H1 (cell line): ENCODE measurements around the gene SMARCA5. TPM values are rescaled to one million over a fixed set of nuclear protein-coding genes. Genes with fewer than 3 reads are reported as not detected.

Experiments
- CTCF ChIA-PET: fragments of 300-600 bp; sonication (Branson Sonifier 250); formaldehyde crosslinking; loops from one replicate; lab custom pipeline; 2021; ENCODE audit not compliant: partially characterized antibody; lab: Charles Lee
- POLR2A ChIA-PET: fragments of 300-600 bp; sonication (Branson Sonifier 250); formaldehyde crosslinking; loops from one replicate; lab custom pipeline; 2021; ENCODE audit warnings: inconsistent platforms; ENCODE audit not compliant: partially characterized antibody; lab: Charles Lee
- DNase-seq, 2 experiments: peaks; one replicate each; pipeline versions ENCODE4 v3.0.0 to v3.0.0-alpha.2; 2010 to 2022; ENCODE audit warnings: low spot score in 2 of 2, low read depth in 1 of 2, mixed read lengths in 1 of 2
- FAIRE-seq: peaks from 2 replicates; lab custom pipeline; 2011; peaks lifted over from hg19 to GRCh38; lab: Jason Lieb, UNC
- H2AFZ ChIP-seq: 2 replicates; pipeline ENCODE4 v1.8.1; 2012; ENCODE audit warnings: low read length, inconsistent platforms
- H2AK5ac ChIP-seq: 2 replicates; pipeline ENCODE4 v1.6.1; 2013; ENCODE audit warnings: low read depth, low read length
- H2BK120ac ChIP-seq: replicated peaks from 2 replicates; pipeline ENCODE3; 2013; ENCODE audit warnings: low read depth, low read length, inconsistent platforms
- H2BK12ac ChIP-seq: 2 replicates; pipeline ENCODE4 v1.6.1; 2013; ENCODE audit warnings: low read depth, low read length
- H2BK15ac ChIP-seq: 2 replicates; pipeline ENCODE4 v1.6.1; 2013; ENCODE audit warnings: low read length
- H2BK20ac ChIP-seq: 2 replicates; pipeline ENCODE4 v1.6.1; 2013; ENCODE audit warnings: low read length
- H2BK5ac ChIP-seq: 2 replicates; pipeline ENCODE4 v1.6.1; 2013; ENCODE audit warnings: low read depth, low read length
- H3K14ac ChIP-seq: 2 replicates; pipeline ENCODE4 v1.6.1; 2013; ENCODE audit warnings: inconsistent platforms; ENCODE audit not compliant: insufficient read length
- H3K18ac ChIP-seq: 2 replicates; pipeline ENCODE4 v1.6.1; 2013; ENCODE audit warnings: low read length; ENCODE audit errors: extremely low read depth
- H3K23ac ChIP-seq: 2 replicates; pipeline ENCODE4 v1.6.1; 2013; ENCODE audit warnings: inconsistent platforms; ENCODE audit not compliant: insufficient read length
- H3K23me2 ChIP-seq: 2 replicates; pipeline ENCODE4 v1.6.1; 2013; ENCODE audit warnings: low read depth, low read length
- H3K27ac ChIP-seq: 2 replicates; pipeline ENCODE4 v1.6.1; 2011; ENCODE audit warnings: low read depth, low read length, inconsistent platforms
- H3K27me3 ChIP-seq, 4 experiments: replicated peaks in 1 of 4; 1 replicate in 1 of 4; 2 replicates in 3 of 4; pipeline versions ENCODE4 v1.6.1 to v1.8.1; 2011 to 2013; ENCODE audit warnings: low read length in 3 of 4, mild to moderate bottlenecking in 3 of 4, inconsistent platforms in 2 of 4, mixed read lengths in 2 of 4, moderate library complexity in 1 of 4; ENCODE audit not compliant: control insufficient read depth in 3 of 4, insufficient read depth in 3 of 4; ENCODE audit errors: extremely low read depth in 1 of 4
- H3K36me3 ChIP-seq, 4 experiments: 2 replicates each; pipeline versions ENCODE4 v1.6.1 to v1.8.1; 2011 to 2013; ENCODE audit warnings: mild to moderate bottlenecking in 4 of 4, low read length in 3 of 4, moderate library complexity in 2 of 4, control low read depth in 1 of 4, inconsistent platforms in 1 of 4; ENCODE audit not compliant: insufficient read depth in 4 of 4, control insufficient read depth in 2 of 4
- H3K4ac ChIP-seq: replicated peaks from 2 replicates; pipeline ENCODE3; 2013; ENCODE audit warnings: low read length, low read depth, mixed read lengths, inconsistent platforms; ENCODE audit not compliant: insufficient read length
- H3K4me1 ChIP-seq, 4 experiments: replicated peaks in 1 of 4; 1 replicate in 1 of 4; 2 replicates in 3 of 4; pipeline versions ENCODE4 v1.6.1 to v1.8.1; 2011 to 2013; ENCODE audit warnings: low read length in 3 of 4, inconsistent platforms in 2 of 4, mixed read lengths in 1 of 4; ENCODE audit not compliant: insufficient read depth in 4 of 4, control insufficient read depth in 3 of 4
- H3K4me2 ChIP-seq, 2 experiments: 2 replicates each; pipeline versions ENCODE4 v1.6.1 to v1.8.1; 2011 to 2013; ENCODE audit warnings: low read depth in 2 of 2, low read length in 2 of 2, control low read depth in 1 of 2, inconsistent platforms in 1 of 2, mild to moderate bottlenecking in 1 of 2; ENCODE audit not compliant: insufficient read depth in 1 of 2
- H3K4me3 ChIP-seq, 4 experiments: fragments of 200-600, 300-600 bp in 1 of 4; sonication (generic), shearing (Covaris generic), sonication (Bioruptor Twin) in 1 of 4; 2 replicates each; pipeline versions ENCODE4 v1.5.1 to v1.8.1; 2011 to 2016; ENCODE audit warnings: low read length in 4 of 4, low read depth in 3 of 4, control low read depth in 2 of 4, inconsistent platforms in 2 of 4, mild to moderate bottlenecking in 2 of 4, mixed read lengths in 1 of 4, moderate library complexity in 1 of 4; ENCODE audit not compliant: insufficient read depth in 2 of 4; ENCODE audit errors: extremely low read depth in 1 of 4
- H3K56ac ChIP-seq: replicated peaks from 2 replicates; pipeline ENCODE3; 2013; ENCODE audit warnings: low read depth, mild to moderate bottlenecking, mixed read lengths, low read length, inconsistent platforms; ENCODE audit not compliant: insufficient read length
- H3K79me1 ChIP-seq: 2 replicates; pipeline ENCODE4 v1.6.1; 2013; ENCODE audit warnings: low read depth, low read length, control low read depth
- H3K79me2 ChIP-seq, 2 experiments: 2 replicates each; pipeline versions ENCODE4 v1.6.1 to v1.8.1; 2012 to 2013; ENCODE audit warnings: low read length in 2 of 2, mild to moderate bottlenecking in 2 of 2, inconsistent platforms in 1 of 2; ENCODE audit not compliant: insufficient read depth in 2 of 2, control insufficient read depth in 1 of 2
- H3K9ac ChIP-seq, 4 experiments: replicated peaks in 1 of 4; 1 replicate in 1 of 4; 2 replicates in 3 of 4; pipeline versions ENCODE4 v1.6.1 to v1.8.1; 2011 to 2013; ENCODE audit warnings: low read depth in 3 of 4, low read length in 3 of 4, control low read depth in 2 of 4, mild to moderate bottlenecking in 2 of 4, moderate library complexity in 2 of 4, inconsistent platforms in 1 of 4; ENCODE audit errors: extremely low read depth in 1 of 4
- H3K9me3 ChIP-seq, 2 experiments: 2 replicates each; pipeline versions ENCODE4 v1.6.1 to v1.8.1; 2012 to 2013; ENCODE audit warnings: mild to moderate bottlenecking in 2 of 2, moderate library complexity in 2 of 2, control low read depth in 1 of 2, inconsistent platforms in 1 of 2, low read depth in 1 of 2, low read length in 1 of 2, mixed read lengths in 1 of 2; ENCODE audit not compliant: insufficient read depth in 2 of 2
- H4K20me1 ChIP-seq, 2 experiments: replicated peaks in 1 of 2; 2 replicates each; pipeline versions ENCODE3 to v1.8.1; 2011 to 2013; ENCODE audit warnings: inconsistent platforms in 2 of 2, low read length in 2 of 2, mild to moderate bottlenecking in 1 of 2; ENCODE audit not compliant: insufficient read depth in 2 of 2, control insufficient read depth in 1 of 2
- H4K5ac ChIP-seq: 2 replicates; pipeline ENCODE4 v1.6.1; 2013; ENCODE audit warnings: low read length, low read depth, mixed read lengths, inconsistent platforms; ENCODE audit not compliant: insufficient read length
- H4K8ac ChIP-seq: 2 replicates; pipeline ENCODE4 v1.8.0; 2013; ENCODE audit warnings: mild to moderate bottlenecking, moderate library complexity, low read length, inconsistent platforms; ENCODE audit not compliant: insufficient read depth; ENCODE audit errors: extremely low read depth
- H4K91ac ChIP-seq: replicated peaks from 2 replicates; pipeline ENCODE3; 2013; ENCODE audit warnings: low read length, mixed read lengths, inconsistent platforms; ENCODE audit not compliant: insufficient read length
- CBX5 ChIP-seq: fragments of 300-800, 300-1000 bp; sonication (generic); IDR thresholded peaks from 2 replicates; pipeline ENCODE4 v1.7.1; 2016; ENCODE audit warnings: antibody characterized with exemption, low read length, low read depth
- CBX8 ChIP-seq: fragments of 300-800, 300-1000 bp; sonication (generic); IDR thresholded peaks from 2 replicates; pipeline ENCODE4 v1.7.1; 2016; ENCODE audit warnings: low read depth, low read length, borderline replicate concordance
- CTBP2 ChIP-seq: IDR thresholded peaks from 2 replicates; pipeline ENCODE4 v1.7.0; 2011; ENCODE audit warnings: borderline replicate concordance, mild to moderate bottlenecking, moderate library complexity, mixed read lengths, low read length; ENCODE audit not compliant: insufficient read depth, insufficient read length
- EP300 ChIP-seq, 2 experiments: IDR thresholded peaks; 1 replicate in 1 of 2; 2 replicates in 1 of 2; pipeline ENCODE4 v1.6.1; 2011 to 2012; ENCODE audit warnings: low read depth in 2 of 2, low read length in 2 of 2, mild to moderate bottlenecking in 2 of 2, borderline replicate concordance in 1 of 2, inconsistent platforms in 1 of 2, moderate library complexity in 1 of 2
- GABPA ChIP-seq: IDR thresholded peaks from 2 replicates; pipeline ENCODE4 v1.6.1; 2011; ENCODE audit warnings: mild to moderate bottlenecking, low read length, moderate library complexity, borderline replicate concordance; ENCODE audit not compliant: insufficient read depth
- JUN ChIP-seq: IDR thresholded peaks from 2 replicates; pipeline ENCODE4 v1.6.1; 2011; ENCODE audit warnings: low read depth, mild to moderate bottlenecking, improper control_type of control experiment, low read length
- MAFK ChIP-seq: IDR thresholded peaks from 2 replicates; pipeline ENCODE4 v1.6.1; 2012; ENCODE audit warnings: low read depth, mild to moderate bottlenecking, improper control_type of control experiment, low read length
- SIN3A ChIP-seq, 2 experiments: IDR thresholded peaks in 1 of 2; conservative IDR thresholded peaks in 1 of 2; 2 replicates each; pipeline ENCODE4 v1.6.1; 2011 to 2012; ENCODE audit warnings: low read length in 2 of 2, improper control_type of control experiment in 1 of 2, low read depth in 1 of 2, mild to moderate bottlenecking in 1 of 2
- YY1 ChIP-seq: IDR thresholded peaks from 2 replicates; pipeline ENCODE4 v1.6.1; 2011; ENCODE audit warnings: low read depth, mild to moderate bottlenecking, low read length
- ZNF274 ChIP-seq: IDR thresholded peaks from 2 replicates; pipeline ENCODE4 v1.7.0; 2012; ENCODE audit warnings: low read length, borderline replicate concordance; ENCODE audit errors: extremely low read depth
- WGBS, 2 experiments: shearing (Covaris generic) in 1 of 2; methylation state at CpG; one replicate each; pipeline versions ENCODE4 v1.1.6 to v1.1.7; 2013 to 2015; ENCODE audit warnings: low lambda C conversion rate in 2 of 2, mixed read lengths in 2 of 2, inconsistent platforms in 1 of 2, low coverage in 1 of 2, missing lambda C conversion rate in 1 of 2; ENCODE audit not compliant: insufficient replicate concordance in 2 of 2, insufficient coverage in 1 of 2, insufficient read length in 1 of 2; ENCODE audit errors: extremely low coverage in 1 of 2, missing lambda C conversion rate in 1 of 2; 5-methylcytosine and 5-hydroxymethylcytosine counted together
- polyA plus RNA-seq, 7 experiments: library from polyadenylated mRNA; depleted of rRNA in 3 of 7; stranded (reverse) in 5 of 7; unstranded in 2 of 7; fragments of >200 nt in 5 of 7; fragments of 200-250 nt in 2 of 7; gene quantifications; 1 replicate in 5 of 7; 2 replicates in 1 of 7; 4 replicates in 1 of 7; pipeline versions ENCODE4 v1.2.1 to v1.2.3, GENCODE V29; 2011 to 2013; ENCODE audit warnings: missing spikeins in 2 of 7, mixed read lengths in 2 of 7
- total RNA-seq: library from RNA; stranded (reverse); fragmentation: NEBNext Ultra II Directional; extraction: Animal tissue kit (Norgen Biotek cat#: 25700); gene quantifications from 2 replicates; pipeline ENCODE4 v1.2.1, GENCODE V29; 2021
- TF ChIP-seq, protein P1 (sequence below), 3 experiments: IDR thresholded peaks; 1 replicate in 2 of 3; 2 replicates in 1 of 3; pipeline versions ENCODE4 v1.5.1 to v1.6.1; 2011; ENCODE audit warnings: low read length in 3 of 3, mild to moderate bottlenecking in 3 of 3, inconsistent platforms in 2 of 3, low read depth in 1 of 3, moderate library complexity in 1 of 3; ENCODE audit not compliant: insufficient read depth in 1 of 3; ENCODE audit errors: control extremely low read depth in 1 of 3

The SMARCA5 gene
- total and polyA plus RNA-seq, 2 of the 8 experiments (the other 6 are each of a cell fraction or from before 2014, with no cell fraction given) = 13.9 to 112 TPM

DNA sequence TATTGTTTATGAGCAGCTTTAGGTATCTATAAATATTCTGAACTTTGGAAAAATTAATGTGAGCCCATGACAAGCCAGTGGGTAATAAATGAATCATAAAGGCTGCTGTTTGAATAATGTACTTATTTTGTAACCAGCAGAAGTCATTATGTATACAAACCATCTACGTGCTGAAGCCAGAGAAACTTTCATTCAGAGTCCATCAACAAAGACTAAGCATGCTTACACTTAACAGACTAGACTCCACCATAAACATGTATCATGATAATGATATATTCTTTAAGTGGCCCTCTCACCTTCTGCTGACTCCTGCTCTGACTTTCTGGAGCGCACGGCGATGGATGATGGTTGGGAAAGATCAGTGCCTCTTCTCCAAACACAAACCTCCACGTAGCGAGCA, 72.0 kb downstream of the SMARCA5 start:
- Histone ChIP-seq H2AK5ac (no peak overlapping the region), H3K23me2 (no peaks in the 10 kb centered on the region), H4K8ac (no peak overlapping the region), H4K91ac (no peak overlapping the region), H3K79me2 (no peaks in the 10 kb centered on the region), H2AFZ (no peak overlapping the region), H3K9ac (no peak overlapping the region), H3K79me1 (no peaks in the 10 kb centered on the region), H2BK120ac (no peak overlapping the region), H3K9me3 (no peaks in the 10 kb centered on the region), H3K36me3 (no peaks in the 10 kb centered on the region), H4K5ac (no peak overlapping the region), H3K4me3 (no peak overlapping the region), H2BK20ac (no peak overlapping the region), H2BK12ac (no peak overlapping the region), H3K14ac (no peak overlapping the region), H3K23ac (no peak overlapping the region), H3K4ac (no peak overlapping the region), H4K20me1 (no peaks in the 10 kb centered on the region), H3K4me1 (no peaks in the 10 kb centered on the region), H3K27ac (no peak overlapping the region), H2BK5ac (no peak overlapping the region), H3K18ac (no peak overlapping the region), H3K27me3 (no peaks in the 10 kb centered on the region), H3K4me2 (no peak overlapping the region), H3K56ac (no peak overlapping the region), H2BK15ac (no peak overlapping the region)
- ChIA-PET POLR2A (no interaction called here), CTCF (no interaction called here)
- DNase-seq (no peak), FAIRE-seq (no peak)
- WGBS, 2 experiments = 97% methylated on average over 6 of the region's 6 CpGs; no CpG with 5 or more reads in 1 of the 2 experiments
- TF ChIP-seq EP300 (IDR thresholded peaks at IDR 0.05; ENCODE audit: borderline replicate concordance in 1 of 2, low read depth in 2 of 2, low read length in 2 of 2) (no peak), CBX5 (no peak), MAFK (no peak), GABPA (no peak), CTBP2 (no peak), JUN (no peak), SIN3A (conservative IDR thresholded peaks at IDR 0.05 in 1 of 2, IDR thresholded peaks at IDR 0.05 in 1 of 2; ENCODE audit: low read depth in 1 of 2, low read length in 2 of 2) (no peak), YY1 (no peak), CBX8 (no peak), ZNF274 (no peak)
- TF ChIP-seq, protein P1, sequence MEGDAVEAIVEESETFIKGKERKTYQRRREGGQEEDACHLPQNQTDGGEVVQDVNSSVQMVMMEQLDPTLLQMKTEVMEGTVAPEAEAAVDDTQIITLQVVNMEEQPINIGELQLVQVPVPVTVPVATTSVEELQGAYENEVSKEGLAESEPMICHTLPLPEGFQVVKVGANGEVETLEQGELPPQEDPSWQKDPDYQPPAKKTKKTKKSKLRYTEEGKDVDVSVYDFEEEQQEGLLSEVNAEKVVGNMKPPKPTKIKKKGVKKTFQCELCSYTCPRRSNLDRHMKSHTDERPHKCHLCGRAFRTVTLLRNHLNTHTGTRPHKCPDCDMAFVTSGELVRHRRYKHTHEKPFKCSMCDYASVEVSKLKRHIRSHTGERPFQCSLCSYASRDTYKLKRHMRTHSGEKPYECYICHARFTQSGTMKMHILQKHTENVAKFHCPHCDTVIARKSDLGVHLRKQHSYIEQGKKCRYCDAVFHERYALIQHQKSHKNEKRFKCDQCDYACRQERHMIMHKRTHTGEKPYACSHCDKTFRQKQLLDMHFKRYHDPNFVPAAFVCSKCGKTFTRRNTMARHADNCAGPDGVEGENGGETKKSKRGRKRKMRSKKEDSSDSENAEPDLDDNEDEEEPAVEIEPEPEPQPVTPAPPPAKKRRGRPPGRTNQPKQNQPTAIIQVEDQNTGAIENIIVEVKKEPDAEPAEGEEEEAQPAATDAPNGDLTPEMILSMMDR (IDR thresholded peaks at IDR 0.05; ENCODE audit: control extremely low read depth in 1 of 3, insufficient read depth in 1 of 3, low read depth in 1 of 3, low read length in 3 of 3) = no peak
